ENCODE measurements around the gene TCFL5. TPM values are rescaled to one million over a fixed set of nuclear protein-coding genes. Genes with fewer than 3 reads are reported as not detected.

Gene TCFL5
- total and polyA plus RNA-seq, 2 donors (not counting 3 experiments of a cell fraction or from before 2014, with no cell fraction given), result 4.4 to 11.1 TPM

GRCh38 chr20:62895539-62895938 is 33.9 kb upstream of the TCFL5 start:
- dilution Hi-C loops (cut with MboI; ENCODE audit: extremely low pct_ligation_motif_present, low sequenced_read_pairs), result no loop called here
- POLR2A ChIA-PET, result no interaction called here
- H4K20me1 ChIP-seq (replicated peaks; ENCODE audit: control insufficient read depth, extremely low read depth, insufficient read depth, low read length), result no peaks in the 10 kb centered on the region

More at GRCh38 chr20:62895539-62895938, 33.9 kb upstream of the TCFL5 start:
- Histone ChIP-seq H3K4me1 (ENCODE audit: control insufficient read depth, extremely low read depth, insufficient read depth, low read length) (no peaks in the 10 kb centered on the region), H3K36me3 (ENCODE audit: control insufficient read depth in 2 of 2, extremely low read depth in 1 of 2, insufficient read depth in 2 of 2, low read length in 2 of 2) (peaks cover 25 to 35% of the 10 kb centered on the region in 2 experiments), H3K4me2 (ENCODE audit: insufficient read depth, low read length) (no peak overlapping the region), H3K9ac (replicated peaks; ENCODE audit: extremely low read depth, insufficient read depth, low read length) (no peak overlapping the region), H3K79me2 (ENCODE audit: control insufficient read depth, insufficient read depth, low read length) (no peaks in the 10 kb centered on the region), H3K27me3 (ENCODE audit: control insufficient read depth in 2 of 2, insufficient read depth in 2 of 2, low read length in 2 of 2) (no peaks in the 10 kb centered on the region), H3K9me3 (replicated peaks; ENCODE audit: control insufficient read depth, insufficient read depth, low read length) (no peaks in the 10 kb centered on the region), H3K27ac (ENCODE audit: insufficient read depth, low read depth, low read length) (no peak overlapping the region), H2AFZ (ENCODE audit: low read depth, low read length) (no peak overlapping the region), H3K4me3 (replicated peaks in 1 of 3; ENCODE audit: insufficient read depth in 1 of 3, low read depth in 1 of 3, low read length in 3 of 3) (no peak overlapping the region), H3K9me1 (replicated peaks; ENCODE audit: control insufficient read depth, extremely low read depth, insufficient read depth, low read length) (no peaks in the 10 kb centered on the region)
- intact Hi-C loops (cut with micrococcal nuclease), result no loop called here
- no TSS peak for BruUV-seq (replicated peaks)
- no peak for TF ChIP-seq EZH2 (IDR thresholded peaks at IDR 0.05; ENCODE audit: borderline replicate concordance, low read depth, low read length, severe bottlenecking)
- TF ChIP-seq FOS (IDR thresholded peaks at IDR 0.05; ENCODE audit: borderline replicate concordance, insufficient read depth, low read length), result no peak
- TF ChIP-seq JUN (IDR thresholded peaks at IDR 0.05; ENCODE audit: borderline replicate concordance, insufficient read depth, insufficient read length, low read depth), result no peak
- no peak for TF ChIP-seq GATA2 (IDR thresholded peaks at IDR 0.05; ENCODE audit: insufficient read depth, insufficient read length, low read depth, low read length)
- TF ChIP-seq, protein P1, sequence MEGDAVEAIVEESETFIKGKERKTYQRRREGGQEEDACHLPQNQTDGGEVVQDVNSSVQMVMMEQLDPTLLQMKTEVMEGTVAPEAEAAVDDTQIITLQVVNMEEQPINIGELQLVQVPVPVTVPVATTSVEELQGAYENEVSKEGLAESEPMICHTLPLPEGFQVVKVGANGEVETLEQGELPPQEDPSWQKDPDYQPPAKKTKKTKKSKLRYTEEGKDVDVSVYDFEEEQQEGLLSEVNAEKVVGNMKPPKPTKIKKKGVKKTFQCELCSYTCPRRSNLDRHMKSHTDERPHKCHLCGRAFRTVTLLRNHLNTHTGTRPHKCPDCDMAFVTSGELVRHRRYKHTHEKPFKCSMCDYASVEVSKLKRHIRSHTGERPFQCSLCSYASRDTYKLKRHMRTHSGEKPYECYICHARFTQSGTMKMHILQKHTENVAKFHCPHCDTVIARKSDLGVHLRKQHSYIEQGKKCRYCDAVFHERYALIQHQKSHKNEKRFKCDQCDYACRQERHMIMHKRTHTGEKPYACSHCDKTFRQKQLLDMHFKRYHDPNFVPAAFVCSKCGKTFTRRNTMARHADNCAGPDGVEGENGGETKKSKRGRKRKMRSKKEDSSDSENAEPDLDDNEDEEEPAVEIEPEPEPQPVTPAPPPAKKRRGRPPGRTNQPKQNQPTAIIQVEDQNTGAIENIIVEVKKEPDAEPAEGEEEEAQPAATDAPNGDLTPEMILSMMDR (IDR thresholded peaks at IDR 0.05; ENCODE audit: extremely low read depth in 1 of 2, insufficient read depth in 1 of 2, low read depth in 1 of 2, low read length in 2 of 2), result no peak
- no peak for TF ChIP-seq MYC (IDR thresholded peaks at IDR 0.05; ENCODE audit: low read depth, low read length)
- no peak for TF ChIP-seq MAX (IDR thresholded peaks at IDR 0.05; ENCODE audit: insufficient read depth, insufficient read length)
- no peak for TF ChIP-seq POLR2AphosphoS5 (IDR thresholded peaks at IDR 0.05; ENCODE audit: insufficient read depth, low read depth, low read length)
- TF ChIP-seq POLR2A (IDR thresholded peaks at IDR 0.05; ENCODE audit: low read depth, low read length), result no peak
- CTCF ChIA-PET, result interaction anchor here (1.7 kb wide), 2 partner anchors 18 to 77 kb away, joined by 4 read pairs; no protein-coding TSS in a partner anchor
- FAIRE-seq (no peak), DNase-seq (ENCODE audit: low read depth, low spot score) (no peak)

All from endothelial cell of umbilical vein (primary cell).